NCI-H2171 (cell line): ENCODE measurements around the gene TECR.
"Not testable (repeated sequence)": the region's sequence is repeated elsewhere in the genome, so short reads cannot be mapped to it uniquely, and the experiment has no call there.

Experiments used
- DNase-seq: peaks from one replicate; lab custom pipeline; 2025; lab: John Stamatoyannopoulos, UW

The TECR gene, protein sequence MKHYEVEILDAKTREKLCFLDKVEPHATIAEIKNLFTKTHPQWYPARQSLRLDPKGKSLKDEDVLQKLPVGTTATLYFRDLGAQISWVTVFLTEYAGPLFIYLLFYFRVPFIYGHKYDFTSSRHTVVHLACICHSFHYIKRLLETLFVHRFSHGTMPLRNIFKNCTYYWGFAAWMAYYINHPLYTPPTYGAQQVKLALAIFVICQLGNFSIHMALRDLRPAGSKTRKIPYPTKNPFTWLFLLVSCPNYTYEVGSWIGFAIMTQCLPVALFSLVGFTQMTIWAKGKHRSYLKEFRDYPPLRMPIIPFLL

DNA sequence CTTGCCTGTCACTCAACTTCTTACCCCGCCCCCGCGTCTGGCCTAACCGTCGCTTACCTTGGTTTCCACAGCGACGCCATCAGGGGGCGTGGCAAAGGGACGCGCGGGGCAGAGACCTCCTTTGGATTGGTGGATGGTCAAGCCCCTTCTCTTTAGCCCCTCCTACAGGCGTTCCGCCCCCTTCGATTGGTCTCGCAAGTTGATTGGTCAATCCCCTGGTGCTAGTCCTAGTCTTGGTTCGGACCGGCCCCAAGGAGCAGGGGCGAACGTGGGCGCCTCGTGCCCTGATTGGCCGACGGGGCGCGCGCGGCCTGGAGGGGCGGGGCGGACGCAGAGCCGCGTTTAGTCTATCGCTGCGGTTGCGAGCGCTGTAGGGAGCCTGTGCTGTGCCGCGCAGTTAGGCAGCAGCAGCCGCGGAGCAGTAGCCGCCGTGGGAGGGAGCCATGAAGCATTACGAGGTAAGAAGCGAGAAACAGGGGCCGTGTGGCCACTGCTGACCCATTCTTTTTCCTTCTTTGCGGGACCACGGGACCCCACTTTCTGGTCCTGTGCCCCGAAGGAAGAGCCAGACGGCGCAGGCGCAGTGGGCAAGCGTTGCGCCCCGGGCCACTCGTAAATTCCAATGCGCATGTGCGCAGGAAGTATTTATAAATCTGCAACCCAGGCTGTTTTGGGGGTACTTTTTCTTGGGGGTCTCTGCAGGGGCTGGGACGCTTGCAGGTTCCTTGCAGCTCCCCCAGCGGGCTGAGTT lies at the start of gene TECR:
TECR (plus strand) TSS at position 341 of the 751 bp plus-strand sequence; CDS start at position 444, 103 bp downstream.
- DNase-seq, result peak; percentile 99

DNA sequence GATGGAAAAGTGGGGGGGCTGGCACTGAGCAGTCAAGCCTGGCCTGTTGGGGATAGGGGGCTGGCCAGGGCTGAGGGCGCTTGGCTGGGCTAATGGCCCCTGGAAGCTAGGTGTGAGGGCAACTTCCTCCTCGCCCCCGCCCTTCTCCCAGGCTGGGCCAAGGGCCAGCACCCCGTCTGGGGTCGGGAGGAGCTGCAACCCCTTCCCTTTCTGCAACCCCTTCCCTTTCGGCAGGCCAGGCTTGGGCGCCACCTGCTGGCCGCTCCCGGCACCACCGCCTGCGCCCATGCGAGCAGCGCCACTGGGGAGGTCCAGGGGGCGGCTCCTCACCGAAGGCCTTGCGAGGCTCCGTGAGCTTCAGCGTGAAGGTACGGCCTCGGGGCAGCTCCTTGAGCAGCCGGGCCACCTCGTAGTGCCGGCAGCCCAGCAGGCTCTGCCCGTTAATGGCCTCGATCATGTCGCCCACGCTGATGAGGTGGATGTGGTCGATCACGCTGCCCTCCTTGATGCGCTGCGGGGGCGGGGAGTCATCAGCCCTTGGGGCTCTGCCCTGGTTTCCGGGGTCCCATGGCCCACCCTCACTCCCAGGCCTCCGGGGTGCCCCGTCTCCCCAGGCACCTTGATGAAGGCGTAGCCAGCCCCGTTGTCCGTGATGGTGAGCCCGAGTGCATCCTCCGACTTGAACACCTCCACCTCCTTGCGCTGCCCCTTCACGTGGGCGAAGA lies 49.3 kb upstream of the TECR start:
- no peak for DNase-seq

- no peak for DNase-seq
Measured at GRCh38 chr19:14480700-14481079, 48.7 kb upstream of the TECR start.

DNA sequence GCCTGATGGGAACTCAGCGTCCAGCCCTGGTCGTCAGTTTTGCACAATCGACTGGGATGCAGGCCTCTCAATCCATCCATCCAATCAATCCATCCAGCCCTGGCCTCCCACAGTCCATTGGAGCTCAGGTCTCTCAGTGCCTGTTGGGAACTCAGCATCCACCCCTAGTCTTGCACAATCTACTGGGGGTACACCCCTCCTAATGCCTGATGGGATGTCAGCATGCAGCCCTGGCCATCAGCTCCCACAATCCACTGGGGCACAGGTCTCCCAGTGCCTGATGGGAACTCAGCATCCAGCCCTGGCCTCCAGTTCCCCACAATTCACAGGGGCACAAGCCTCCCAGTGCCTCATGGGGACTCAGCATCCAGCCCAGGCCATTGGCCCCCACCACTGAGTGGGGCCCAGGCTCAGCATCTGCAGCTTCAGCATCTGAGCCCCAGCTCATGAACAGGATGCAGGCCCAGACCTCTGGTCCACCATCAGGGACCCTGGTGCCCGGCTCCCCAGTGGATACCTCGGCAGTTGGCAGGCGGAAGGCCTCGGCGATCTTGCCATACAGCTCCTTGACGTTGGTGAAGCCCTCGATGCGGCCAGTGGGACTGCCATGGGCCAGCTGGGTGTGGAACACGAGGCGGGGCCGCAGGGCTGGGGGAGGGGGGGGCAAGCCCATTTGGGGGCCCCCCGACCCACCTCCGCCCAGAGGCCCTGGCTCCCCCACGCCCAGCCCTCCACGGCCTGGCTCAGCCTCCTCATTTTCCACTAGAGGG lies 47.0 kb upstream of the TECR start:
- DNase-seq, result no peak

- DNase-seq, result no peak
Measured at GRCh38 chr19:14487370-14488125, 41.8 kb upstream of the TECR start.

DNA sequence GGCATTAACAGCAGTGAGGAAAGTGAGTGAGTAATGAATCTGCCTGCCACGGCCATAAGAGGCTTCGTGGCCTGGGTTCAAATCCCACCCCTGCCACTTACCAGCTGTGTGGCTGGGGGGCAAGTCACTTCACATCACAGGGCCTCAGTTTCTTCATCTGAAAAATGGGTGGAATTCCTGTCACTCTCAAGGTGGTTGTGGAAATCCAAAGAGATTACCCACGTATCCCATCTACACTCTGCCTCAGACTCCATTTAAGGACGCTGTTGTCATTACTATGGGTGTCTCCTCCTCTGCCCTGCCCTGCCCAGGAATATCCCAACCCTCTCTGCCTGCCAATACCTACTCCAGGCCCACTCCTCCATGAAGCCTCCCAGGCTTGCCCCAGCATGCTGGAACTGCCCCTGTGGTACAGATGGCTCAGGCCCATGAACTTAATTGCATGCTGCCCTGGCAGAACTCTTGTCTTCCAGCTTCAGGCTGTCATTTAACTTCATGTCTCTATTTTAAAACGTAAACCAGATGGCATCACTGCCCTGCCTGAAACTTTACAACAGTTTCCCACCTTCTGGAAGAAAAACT lies 36.5 kb upstream of the TECR start:
- no peak for DNase-seq

DNA sequence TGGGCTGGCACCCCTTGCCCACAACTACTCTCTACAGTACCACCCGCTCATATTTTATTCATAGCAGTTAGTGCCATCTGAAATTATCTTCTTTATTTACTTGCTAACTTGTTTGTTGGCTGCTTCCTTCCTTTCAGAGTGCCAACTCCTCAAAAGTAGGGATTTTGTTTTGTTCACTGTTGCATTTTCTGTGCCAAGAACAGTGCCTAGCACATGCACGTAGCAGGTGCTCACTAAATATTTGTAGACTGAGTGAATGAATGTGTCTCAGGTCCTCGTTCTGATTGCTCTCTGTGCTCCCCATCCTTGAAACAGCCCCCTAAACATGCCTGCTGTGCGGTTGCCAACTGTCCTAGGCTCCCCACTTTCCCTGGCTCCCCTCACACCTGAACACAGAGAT lies 35.0 kb upstream of the TECR start:
- DNase-seq, result no peak

DNA sequence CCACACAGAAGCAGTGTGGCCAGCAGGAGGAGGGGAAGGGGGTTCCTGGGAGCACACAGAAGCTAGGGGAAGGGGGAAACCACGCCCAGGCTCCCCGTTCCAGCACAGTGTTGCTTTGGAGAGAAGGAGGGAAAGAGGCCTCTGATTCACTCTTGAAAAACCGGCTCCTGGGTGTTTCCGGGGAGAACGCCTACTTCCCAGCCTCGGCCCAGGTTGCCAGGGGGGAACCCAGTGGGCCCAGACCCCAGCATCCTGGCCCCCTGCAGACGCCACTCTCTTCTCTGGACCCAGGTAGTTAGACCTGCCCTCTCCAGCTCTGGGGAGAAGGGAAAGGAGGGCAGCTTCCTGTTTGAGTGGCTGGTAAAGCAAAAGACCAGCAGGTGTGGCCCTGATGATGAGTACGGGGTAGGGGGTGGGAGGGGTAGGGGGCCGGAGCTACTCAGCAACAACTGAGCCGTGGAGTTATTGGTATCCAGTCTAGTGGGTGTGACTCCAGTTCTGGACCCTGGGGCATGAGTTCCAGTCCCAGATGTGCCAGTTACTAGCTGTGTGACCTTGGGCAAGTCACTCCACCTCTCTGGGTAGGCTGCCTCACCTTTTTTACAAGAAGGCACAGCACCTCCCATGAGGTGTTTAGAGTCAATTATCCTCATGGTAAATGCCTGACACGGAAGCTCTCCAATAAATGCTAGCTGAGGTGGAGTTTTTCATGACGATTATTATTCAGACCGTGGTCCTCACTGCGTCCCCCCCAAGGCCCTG lies 34.3 kb upstream of the TECR start:
- no peak for DNase-seq

- no peak for DNase-seq
Measured at GRCh38 chr19:14495672-14496028, 33.7 kb upstream of the TECR start.

GRCh38 chr19:14496029-14496833 lies 33.2 kb upstream of the TECR start, which contains the start of gene GIPC1:
GIPC1 (minus strand) TSS chr19:14496127; CDS start chr19:14482976, 13,151 bp downstream.
- peak; percentile 98 for DNase-seq

DNA sequence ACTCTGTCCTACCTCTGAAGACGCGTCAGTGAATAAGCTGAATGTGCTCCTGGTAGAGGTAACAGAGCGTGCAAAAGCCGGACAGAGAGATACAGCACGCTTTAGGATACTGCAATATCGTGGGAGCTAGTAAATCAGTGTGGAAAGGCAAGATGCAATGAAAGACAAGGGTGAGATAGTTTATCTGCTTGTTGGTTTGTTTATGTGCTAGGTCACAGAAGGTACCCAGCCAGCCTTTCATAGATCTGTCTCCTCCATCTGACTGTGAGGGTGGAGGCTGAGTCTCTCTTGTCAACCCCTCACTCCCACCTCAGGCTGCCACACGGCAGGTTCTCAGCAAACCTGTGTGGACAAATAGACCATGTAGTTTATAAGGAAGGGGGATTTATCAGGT lies 32.6 kb upstream of the TECR start:
- DNase-seq, result no peak

GRCh38 chr19:14497228-14497921 lies 32.0 kb upstream of the TECR start:
- DNase-seq, result no peak

- DNase-seq, result no peak
Measured at GRCh38 chr19:14502334-14503092, 26.9 kb upstream of the TECR start.

DNA sequence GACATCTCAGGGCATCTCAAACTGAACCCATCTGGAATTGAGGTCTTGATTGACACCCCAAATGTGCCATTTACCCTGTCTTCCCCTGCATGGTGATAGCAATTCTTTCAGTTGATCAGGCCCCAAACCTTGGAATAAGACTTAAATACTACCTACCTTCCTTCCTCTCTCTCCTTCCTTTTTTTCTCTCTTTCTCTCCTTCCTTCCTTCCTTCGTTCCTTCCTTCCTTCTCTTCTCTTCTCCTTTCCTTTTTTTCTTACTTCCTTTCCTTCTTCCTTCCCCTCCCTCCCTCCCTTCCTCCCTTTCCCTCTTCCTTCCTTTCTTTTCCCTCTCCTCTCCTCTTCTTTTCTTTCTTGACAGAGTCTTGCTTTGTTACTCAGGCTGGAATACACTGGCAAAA lies 26.1 kb upstream of the TECR start:
- DNase-seq, result no peak

GRCh38 chr19:14504575-14504974 lies 24.8 kb upstream of the TECR start:
- not testable (repeated sequence) for DNase-seq

GRCh38 chr19:14505488-14506239 lies 23.7 kb upstream of the TECR start:
- no peak for DNase-seq
